Chondrocyte (in vitro differentiated cells): Measurements from ENCODE around the gene TSPAN9. TPM values are rescaled to one million over a fixed set of nuclear protein-coding genes. Genes with fewer than 3 reads are reported as not detected.

Experiments used
- DNase-seq: peaks from one replicate; pipeline ENCODE4 v3.0.0; 2021; ENCODE audit warnings: mixed read lengths, low spot score
- H3K27ac Mint-ChIP-seq: one replicate; pipeline ENCODE4 v1.8.0; 2021; ENCODE audit warnings: mild to moderate bottlenecking, moderate library complexity, mixed read lengths; ENCODE audit not compliant: unreplicated experiment
- H3K27me3 Mint-ChIP-seq: 2 replicates; pipeline ENCODE4 v1.8.0; 2021; ENCODE audit warnings: low read depth, mixed read lengths
- H3K36me3 Mint-ChIP-seq: 2 replicates; pipeline ENCODE4 v1.8.0; 2021; ENCODE audit warnings: low read depth, mixed read lengths
- H3K4me1 Mint-ChIP-seq: 2 replicates; pipeline ENCODE4 v1.8.0; 2021; ENCODE audit warnings: low read depth, mild to moderate bottlenecking, mixed read lengths
- H3K4me3 Mint-ChIP-seq: one replicate; pipeline ENCODE4 v1.8.0; 2021; ENCODE audit warnings: mild to moderate bottlenecking, moderate library complexity, mixed read lengths; ENCODE audit not compliant: unreplicated experiment
- H3K9me3 Mint-ChIP-seq: 2 replicates; pipeline ENCODE4 v1.8.0; 2021; ENCODE audit warnings: low read depth, mixed read lengths
- total RNA-seq: library from RNA; stranded (reverse); gene quantifications from 3 replicates; pipeline ENCODE4 v1.2.1, GENCODE V29; 2021
- TF ChIP-seq, protein P1 (sequence below): fragments of 200-600 bp; sonication (generic); IDR thresholded peaks from 2 replicates; pipeline ENCODE4 v1.5.0; 2021; ENCODE audit warnings: antibody characterized with exemption, mild to moderate bottlenecking, moderate library complexity

Gene TSPAN9
- total RNA-seq, 1 donor from 2014 or later, result 50.4 TPM

DNA sequence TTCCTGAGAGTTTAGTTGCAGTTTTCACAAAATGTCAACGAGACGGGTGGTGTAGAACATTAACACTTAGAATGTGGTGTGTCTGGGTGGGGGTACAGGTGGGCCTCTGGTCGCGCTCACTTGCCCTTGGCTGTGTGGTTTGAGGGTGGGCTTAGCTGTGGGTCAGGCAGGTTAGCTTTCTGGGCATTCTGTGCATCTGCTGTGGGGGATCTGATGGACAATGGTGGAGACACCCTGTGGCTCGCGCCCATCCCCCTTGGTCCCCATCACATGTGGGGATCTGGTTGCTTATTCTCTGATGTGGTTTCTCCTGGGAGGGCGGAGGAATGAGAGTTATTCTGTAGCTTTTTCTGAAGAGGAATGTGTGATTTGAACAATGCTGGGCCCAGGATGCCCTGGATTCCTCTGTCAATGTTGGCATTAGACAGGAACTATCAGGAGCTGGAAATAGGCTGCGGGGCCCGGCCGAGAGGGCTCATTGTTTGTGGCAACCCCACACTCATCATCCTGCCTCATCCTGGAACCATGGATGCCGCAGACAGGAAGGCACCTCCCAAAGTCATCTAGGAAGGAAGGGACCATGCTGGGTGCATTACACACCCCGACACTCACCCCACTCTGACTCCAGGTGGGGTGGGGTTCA is 101.6 kb downstream of the TSPAN9 start:
- DNase-seq, result no peak
- TF ChIP-seq, protein P1, sequence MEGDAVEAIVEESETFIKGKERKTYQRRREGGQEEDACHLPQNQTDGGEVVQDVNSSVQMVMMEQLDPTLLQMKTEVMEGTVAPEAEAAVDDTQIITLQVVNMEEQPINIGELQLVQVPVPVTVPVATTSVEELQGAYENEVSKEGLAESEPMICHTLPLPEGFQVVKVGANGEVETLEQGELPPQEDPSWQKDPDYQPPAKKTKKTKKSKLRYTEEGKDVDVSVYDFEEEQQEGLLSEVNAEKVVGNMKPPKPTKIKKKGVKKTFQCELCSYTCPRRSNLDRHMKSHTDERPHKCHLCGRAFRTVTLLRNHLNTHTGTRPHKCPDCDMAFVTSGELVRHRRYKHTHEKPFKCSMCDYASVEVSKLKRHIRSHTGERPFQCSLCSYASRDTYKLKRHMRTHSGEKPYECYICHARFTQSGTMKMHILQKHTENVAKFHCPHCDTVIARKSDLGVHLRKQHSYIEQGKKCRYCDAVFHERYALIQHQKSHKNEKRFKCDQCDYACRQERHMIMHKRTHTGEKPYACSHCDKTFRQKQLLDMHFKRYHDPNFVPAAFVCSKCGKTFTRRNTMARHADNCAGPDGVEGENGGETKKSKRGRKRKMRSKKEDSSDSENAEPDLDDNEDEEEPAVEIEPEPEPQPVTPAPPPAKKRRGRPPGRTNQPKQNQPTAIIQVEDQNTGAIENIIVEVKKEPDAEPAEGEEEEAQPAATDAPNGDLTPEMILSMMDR, result no peak
- Mint-ChIP-seq H3K27me3 (no peaks in the 10 kb centered on the region), H3K4me3 (no peak overlapping the region), H3K9me3 (no peaks in the 10 kb centered on the region), H3K4me1 (peaks cover 6% of the 10 kb centered on the region), H3K27ac (no peak overlapping the region), H3K36me3 (peaks cover 4% of the 10 kb centered on the region)

DNA sequence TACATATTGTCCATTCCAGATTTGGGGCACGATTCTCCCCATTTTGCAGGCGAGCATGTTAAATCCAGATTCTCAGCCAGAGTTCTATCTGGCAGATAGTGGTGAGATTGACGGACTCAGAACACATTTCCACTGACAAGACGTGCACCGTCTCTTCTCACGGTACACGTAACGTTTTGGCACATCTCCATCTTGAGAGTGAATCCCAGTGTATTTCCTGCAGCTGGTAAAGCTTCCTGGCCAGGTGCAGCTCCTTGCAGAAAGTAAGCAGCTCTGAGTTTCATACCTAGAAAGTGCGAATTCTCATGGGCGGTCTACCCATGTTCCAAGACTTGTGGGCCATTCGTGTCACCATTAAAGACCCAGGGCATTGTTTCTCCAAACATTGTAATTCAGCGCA is 102.6 kb downstream of the TSPAN9 start:
- peaks cover 8% of the 10 kb centered on the region for H3K4me1 Mint-ChIP-seq
- TF ChIP-seq, protein P1, result no peak
- no peak overlapping the region for H3K27ac Mint-ChIP-seq
- DNase-seq, result no peak
- no peaks in the 10 kb centered on the region for H3K27me3 Mint-ChIP-seq
- no peak overlapping the region for H3K4me3 Mint-ChIP-seq
- peaks cover 1% of the 10 kb centered on the region for H3K36me3 Mint-ChIP-seq
- no peaks in the 10 kb centered on the region for H3K9me3 Mint-ChIP-seq

DNA sequence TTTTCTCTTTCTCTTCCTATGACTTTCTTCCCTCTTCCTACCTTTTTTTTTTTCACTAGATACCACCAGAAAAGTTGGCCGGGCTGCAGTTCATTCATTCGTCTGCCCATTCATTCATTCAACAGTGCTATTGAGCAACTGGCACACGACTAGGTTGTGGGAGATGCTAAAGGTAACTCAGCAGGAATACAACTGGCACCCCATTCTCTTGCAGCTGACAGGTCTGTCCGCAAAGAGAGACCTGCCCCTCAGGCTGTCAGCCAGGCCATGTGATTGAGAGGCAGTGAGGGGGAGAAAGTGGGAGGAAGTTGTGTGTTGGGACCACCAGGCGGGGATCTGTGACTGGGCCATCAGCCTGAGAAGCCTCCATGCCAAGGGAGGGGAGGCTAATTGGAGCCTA is 105.2 kb downstream of the TSPAN9 start:
- peaks cover 34% of the 10 kb centered on the region for H3K4me1 Mint-ChIP-seq
- H3K4me3 Mint-ChIP-seq, result no peak overlapping the region
- no peaks in the 10 kb centered on the region for H3K36me3 Mint-ChIP-seq
- no peaks in the 10 kb centered on the region for H3K27me3 Mint-ChIP-seq
- DNase-seq, result no peak
- no peaks in the 10 kb centered on the region for H3K9me3 Mint-ChIP-seq
- H3K27ac Mint-ChIP-seq, result no peak overlapping the region
- TF ChIP-seq, protein P1, result no peak

DNA sequence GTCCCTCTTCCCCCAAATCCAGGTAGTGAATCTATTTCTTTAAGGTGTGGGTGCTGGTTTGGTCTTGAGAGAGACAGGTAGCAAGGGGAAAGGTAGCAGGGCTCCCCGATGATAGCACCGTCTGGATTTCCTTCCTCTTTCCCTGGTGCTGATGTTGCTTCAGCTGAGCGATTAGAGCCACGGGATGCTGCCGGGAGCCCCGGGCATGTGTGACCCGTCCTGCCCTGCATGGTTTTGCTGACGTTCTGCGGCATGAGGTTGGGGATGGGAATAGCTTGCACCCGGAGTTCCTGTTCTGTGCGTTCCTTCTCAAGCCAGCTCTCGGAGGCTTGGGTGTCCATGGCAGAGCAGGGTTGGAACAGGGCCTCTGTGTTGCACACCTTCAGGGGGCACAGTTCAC is 107.3 kb downstream of the TSPAN9 start:
- H3K4me3 Mint-ChIP-seq, result no peak overlapping the region
- no peak for DNase-seq
- no peaks in the 10 kb centered on the region for H3K27me3 Mint-ChIP-seq
- H3K9me3 Mint-ChIP-seq, result no peaks in the 10 kb centered on the region
- H3K27ac Mint-ChIP-seq, result no peak overlapping the region
- H3K4me1 Mint-ChIP-seq, result peaks cover 43% of the 10 kb centered on the region
- TF ChIP-seq, protein P1, result no peak
- H3K36me3 Mint-ChIP-seq, result no peaks in the 10 kb centered on the region

DNA sequence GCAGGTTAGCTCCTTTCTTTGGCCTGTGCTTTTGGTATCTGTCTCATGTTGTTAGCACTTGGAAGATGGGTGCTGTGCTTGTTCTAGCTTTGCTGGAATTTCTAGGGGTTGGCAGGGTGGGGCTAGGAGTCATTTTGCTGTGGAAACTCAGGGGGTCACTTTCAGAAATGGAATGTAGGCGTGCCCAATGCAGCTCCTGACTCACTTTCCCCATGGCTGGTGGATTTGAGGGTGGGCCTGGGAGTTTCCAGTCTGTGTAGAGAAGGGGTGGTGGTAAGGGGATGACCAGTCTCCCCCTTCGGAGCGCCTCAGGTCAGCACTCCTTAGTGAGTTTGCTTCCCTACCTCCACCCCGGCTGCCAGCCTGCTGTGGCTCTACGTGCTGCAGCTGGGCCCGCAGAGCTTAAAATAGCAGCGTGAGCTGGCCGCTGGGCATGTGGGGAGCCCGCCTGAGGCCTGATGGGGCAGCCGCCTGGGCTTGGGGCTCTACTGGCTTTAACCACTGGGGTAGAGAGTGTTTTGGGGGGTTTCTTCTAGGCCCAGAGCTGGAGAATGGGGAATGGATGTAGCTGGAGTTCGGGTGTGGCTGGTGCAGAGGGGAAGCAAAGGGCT is 108.2 kb downstream of the TSPAN9 start:
- H3K27me3 Mint-ChIP-seq, result no peaks in the 10 kb centered on the region
- H3K27ac Mint-ChIP-seq, result peak overlapping the region; percentile 45
- H3K4me3 Mint-ChIP-seq, result no peak overlapping the region
- H3K9me3 Mint-ChIP-seq, result no peaks in the 10 kb centered on the region
- no peaks in the 10 kb centered on the region for H3K36me3 Mint-ChIP-seq
- peaks cover 43% of the 10 kb centered on the region for H3K4me1 Mint-ChIP-seq
- TF ChIP-seq, protein P1, result no peak
- no peak for DNase-seq
